ACC112 (cell line): ENCODE measurements around the gene SLC25A21.

Experiments
- H2AFZ ChIP-seq: fragments of 200-600 bp; sonication (generic); one replicate; pipeline ENCODE4 v1.6.0; 2017; ENCODE audit warnings: antibody characterized with exemption, low read length; ENCODE audit not compliant: unreplicated experiment
- H3K27ac ChIP-seq: fragments of 200-600 bp; sonication (generic); 2 replicates; pipeline ENCODE4 v1.5.1; 2014; ENCODE audit warnings: low read depth, mild to moderate bottlenecking, antibody characterized with exemption, low read length, moderate library complexity
- H3K27me3 ChIP-seq: fragments of 200-600 bp; sonication (generic); 2 replicates; pipeline ENCODE4 v1.6.1; 2014; ENCODE audit warnings: mild to moderate bottlenecking, antibody characterized with exemption, low read length, moderate library complexity, mixed read lengths; ENCODE audit not compliant: insufficient read depth
- H3K36me3 ChIP-seq: fragments of 200-600 bp; sonication (generic); 2 replicates; pipeline ENCODE4 v1.6.1; 2016; ENCODE audit warnings: mild to moderate bottlenecking, antibody characterized with exemption, low read length, moderate library complexity, mixed read lengths; ENCODE audit not compliant: insufficient read depth
- H3K4me1 ChIP-seq: fragments of 200-600 bp; sonication (generic); one replicate; pipeline ENCODE4 v1.6.1; 2016; ENCODE audit warnings: low read length, mixed read lengths; ENCODE audit not compliant: insufficient read depth, unreplicated experiment, control insufficient read depth
- H3K4me3 ChIP-seq: fragments of 200-600 bp; sonication (generic); 2 replicates; pipeline ENCODE4 v1.5.1; 2014; ENCODE audit warnings: mild to moderate bottlenecking, low read depth, low read length
- H3K79me2 ChIP-seq: fragments of 200-600 bp; sonication (generic); one replicate; pipeline ENCODE4 v1.6.0; 2016; ENCODE audit warnings: low read length; ENCODE audit not compliant: control insufficient read depth, unreplicated experiment, insufficient read depth

The SLC25A21 gene

GRCh38 chr14:36946872-36947271 lies 225.5 kb downstream of the SLC25A21 start:
- no peaks in the 10 kb centered on the region for H3K79me2 ChIP-seq
- no peaks in the 10 kb centered on the region for H3K36me3 ChIP-seq
- H3K27ac ChIP-seq: no peak overlapping the region
- peaks cover 34% of the 10 kb centered on the region for H3K4me1 ChIP-seq
- no peak overlapping the region for H2AFZ ChIP-seq
- H3K4me3 ChIP-seq: no peak overlapping the region
- H3K27me3 ChIP-seq: no peaks in the 10 kb centered on the region

- Histone ChIP-seq H3K4me1 (peaks cover 39% of the 10 kb centered on the region), H2AFZ (peak overlapping the region; percentile 81), H3K79me2 (no peaks in the 10 kb centered on the region), H3K27me3 (no peaks in the 10 kb centered on the region), H3K4me3 (peak overlapping the region; percentile 50), H3K36me3 (no peaks in the 10 kb centered on the region), H3K27ac (peak overlapping the region; percentile 78)
Observed at GRCh38 chr14:36944307-36945010, 227.9 kb downstream of the SLC25A21 start.

- Histone ChIP-seq H3K36me3 (no peaks in the 10 kb centered on the region), H3K27me3 (no peaks in the 10 kb centered on the region), H3K4me3 (no peak overlapping the region), H2AFZ (no peak overlapping the region), H3K4me1 (peaks cover 33% of the 10 kb centered on the region), H3K79me2 (no peaks in the 10 kb centered on the region), H3K27ac (no peak overlapping the region)
Observed at GRCh38 chr14:36942522-36943245, 229.7 kb downstream of the SLC25A21 start.

GRCh38 chr14:36941783-36942521 lies 230.5 kb downstream of the SLC25A21 start:
- H3K36me3 ChIP-seq: no peaks in the 10 kb centered on the region
- H3K4me3 ChIP-seq: peak overlapping the region; percentile 40; the same call in 1 of the 2 replicates
- peak overlapping the region; percentile 83 for H2AFZ ChIP-seq
- H3K79me2 ChIP-seq: no peaks in the 10 kb centered on the region
- H3K4me1 ChIP-seq: peaks cover 32% of the 10 kb centered on the region
- no peaks in the 10 kb centered on the region for H3K27me3 ChIP-seq
- H3K27ac ChIP-seq: no peak overlapping the region

GRCh38 chr14:36940476-36940875 lies 231.9 kb downstream of the SLC25A21 start:
- no peak overlapping the region for H3K27ac ChIP-seq
- H3K36me3 ChIP-seq: no peaks in the 10 kb centered on the region
- no peaks in the 10 kb centered on the region for H3K27me3 ChIP-seq
- H3K79me2 ChIP-seq: no peaks in the 10 kb centered on the region
- H2AFZ ChIP-seq: peak overlapping the region; percentile 58
- peaks cover 32% of the 10 kb centered on the region for H3K4me1 ChIP-seq
- no peak overlapping the region for H3K4me3 ChIP-seq

GRCh38 chr14:36939265-36939664 lies 233.1 kb downstream of the SLC25A21 start:
- Histone ChIP-seq H2AFZ (no peak overlapping the region), H3K27ac (no peak overlapping the region), H3K27me3 (no peaks in the 10 kb centered on the region), H3K4me3 (no peak overlapping the region), H3K36me3 (no peaks in the 10 kb centered on the region), H3K4me1 (peaks cover 20% of the 10 kb centered on the region), H3K79me2 (no peaks in the 10 kb centered on the region)

- Histone ChIP-seq H3K36me3 (no peaks in the 10 kb centered on the region), H2AFZ (no peak overlapping the region), H3K27ac (no peak overlapping the region), H3K27me3 (no peaks in the 10 kb centered on the region), H3K4me1 (peaks cover 16% of the 10 kb centered on the region), H3K79me2 (no peaks in the 10 kb centered on the region), H3K4me3 (no peak overlapping the region)
Observed at GRCh38 chr14:36938678-36939077, 233.7 kb downstream of the SLC25A21 start.

GRCh38 chr14:36935976-36936678 lies 236.3 kb downstream of the SLC25A21 start:
- no peak overlapping the region for H3K27ac ChIP-seq
- peak overlapping the region; percentile 75 for H2AFZ ChIP-seq
- H3K79me2 ChIP-seq: no peaks in the 10 kb centered on the region
- H3K27me3 ChIP-seq: 0 out of 2 replicates have a peak, but pooled peaks cover 2% of the 10 kb centered on the region
- H3K4me1 ChIP-seq: peaks cover 5% of the 10 kb centered on the region
- no peak overlapping the region for H3K4me3 ChIP-seq
- H3K36me3 ChIP-seq: no peaks in the 10 kb centered on the region

- Histone ChIP-seq H3K27me3 (0 out of 2 replicates have a peak, but pooled peaks cover 3% of the 10 kb centered on the region), H3K27ac (no peak overlapping the region), H3K79me2 (no peaks in the 10 kb centered on the region), H2AFZ (no peak overlapping the region), H3K36me3 (no peaks in the 10 kb centered on the region), H3K4me3 (no peak overlapping the region), H3K4me1 (no peaks in the 10 kb centered on the region)
Observed at GRCh38 chr14:36934304-36934703, 238.1 kb downstream of the SLC25A21 start.

GRCh38 chr14:36931791-36932190 lies 240.6 kb downstream of the SLC25A21 start:
- no peaks in the 10 kb centered on the region for H3K4me1 ChIP-seq
- H3K79me2 ChIP-seq: no peaks in the 10 kb centered on the region
- no peak overlapping the region for H3K4me3 ChIP-seq
- 0 out of 2 replicates have a peak, but pooled peaks cover 3% of the 10 kb centered on the region for H3K27me3 ChIP-seq
- no peak overlapping the region for H3K27ac ChIP-seq
- H2AFZ ChIP-seq: no peak overlapping the region
- H3K36me3 ChIP-seq: no peaks in the 10 kb centered on the region
